Gastroesophageal sphincter (tissue), 4 donors: ENCODE results near the gene OPN4. TPM values are rescaled to one million over a fixed set of nuclear protein-coding genes. Genes with fewer than 3 reads are reported as not detected.

Experiments used
- ATAC-seq: fragments of 150-250 bp; one replicate; pipeline ENCODE4 v1.9.1; 2016; ENCODE audit warnings: mild to moderate bottlenecking, moderate library complexity
- H3K27ac ChIP-seq, 4 donors: fragments of 200-600 bp; sonication (generic) in 3 of 4; 1 replicate in 3 of 4; 2 replicates in 1 of 4; pipeline ENCODE4 v1.5.1; 2016 to 2019
- H3K27me3 ChIP-seq: fragments of 200-600 bp; sonication (generic); one replicate; pipeline ENCODE4 v1.5.1; 2019
- H3K36me3 ChIP-seq, 2 donors: fragments of 200-600 bp; sonication (generic); one replicate each; pipeline ENCODE4 v1.5.1; 2019; ENCODE audit warnings: control low read depth in 1 of 2
- H3K4me1 ChIP-seq, 3 donors: fragments of 200-600 bp; sonication (generic); 1 replicate in 2 of 3; 2 replicates in 1 of 3; pipeline ENCODE4 v1.5.1; 2016 to 2019; ENCODE audit warnings: control low read depth in 2 of 3
- H3K4me3 ChIP-seq, 2 donors: fragments of 200-600 bp; sonication (generic); one replicate each; pipeline ENCODE4 v1.5.1; 2019; ENCODE audit warnings: mild to moderate bottlenecking in 1 of 2, moderate library complexity in 1 of 2
- H3K9me3 ChIP-seq, 3 donors: fragments of 200-600 bp; sonication (generic); one replicate each; pipeline ENCODE4 v1.5.1; 2017 to 2019; ENCODE audit warnings: control low read depth in 2 of 3
- EP300 ChIP-seq: sonication (generic); formaldehyde crosslinking; IDR thresholded peaks from one replicate; pipeline ENCODE4 v1.6.1; 2017; ENCODE audit warnings: antibody characterized with exemption, mild to moderate bottlenecking
- POLR2A ChIP-seq, 2 donors: fragments of 450-650 bp; IDR thresholded peaks; one replicate each; pipeline ENCODE4 v1.6.1; 2017; ENCODE audit warnings: antibody characterized with exemption in 2 of 2, mild to moderate bottlenecking in 2 of 2, moderate library complexity in 1 of 2
- POLR2AphosphoS5 ChIP-seq: sonication (generic); formaldehyde crosslinking; IDR thresholded peaks from one replicate; pipeline ENCODE4 v1.6.1; 2017; ENCODE audit warnings: antibody characterized with exemption
- WGBS, 2 donors: methylation state at CpG; one replicate each; pipeline ENCODE4 v1.1.5; 2018; ENCODE audit warnings: low coverage in 1 of 2; 5-methylcytosine and 5-hydroxymethylcytosine counted together
- total RNA-seq, 4 donors: library from RNA; depleted of rRNA; stranded (reverse); fragments of >200 nt; gene quantifications; one replicate each; pipeline ENCODE4 v1.1.0, GENCODE V29; 2016
- TF ChIP-seq, protein P1 (sequence below), 4 experiments: fragments of 200-600 bp in 2 of 4; fragments of 450-650 bp in 2 of 4; sonication (generic) in 1 of 4; IDR thresholded peaks; one replicate each; pipeline ENCODE4 v1.5.1; 2017 to 2019; ENCODE audit warnings: antibody characterized with exemption in 4 of 4, mild to moderate bottlenecking in 2 of 4, moderate library complexity in 2 of 4

The OPN4 gene
- total RNA-seq, 4 donors from 2014 or later = not detected

DNA sequence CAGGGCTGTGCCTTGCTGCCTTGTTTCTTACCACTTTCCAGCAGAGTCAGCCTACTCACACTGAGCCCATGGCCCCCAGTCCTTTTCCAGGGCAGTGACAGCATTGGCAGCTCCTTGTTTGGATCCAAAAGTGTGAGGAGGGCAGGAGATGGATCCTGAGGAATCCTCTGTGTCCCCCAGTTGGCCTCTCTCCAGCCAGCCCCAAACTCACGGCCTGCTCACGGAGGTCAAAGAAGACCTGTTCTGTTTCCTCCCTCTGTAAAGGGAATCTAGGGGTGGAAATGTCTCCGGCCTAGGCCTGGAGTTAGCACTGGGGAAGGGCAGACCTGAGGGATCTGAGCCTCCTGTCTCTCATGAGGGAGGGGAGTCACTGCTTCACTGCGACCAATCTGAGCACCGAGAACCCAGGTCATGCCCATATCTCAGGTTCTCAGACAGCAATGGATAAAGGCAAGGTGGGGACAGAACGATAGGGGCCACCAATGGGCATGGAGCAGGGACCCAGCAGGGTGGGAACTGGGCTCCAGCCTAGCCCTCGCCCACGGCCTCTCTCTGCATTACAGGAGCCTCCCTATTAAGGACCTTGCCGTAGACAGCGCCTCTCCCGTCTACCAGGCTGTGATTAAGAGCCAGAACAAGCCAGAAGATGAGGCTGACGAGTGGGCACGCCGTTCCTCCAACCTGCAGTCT lies 37.1 kb downstream of the OPN4 start:
- Histone ChIP-seq H3K36me3 (peaks cover 0 to 16% of the 10 kb centered on the region in 2 donors), H3K4me1 (peaks cover 0 to 80% (median 24%) of the 10 kb centered on the region in 3 donors), H3K27me3 (no peaks in the 10 kb centered on the region), H3K27ac (peak overlapping the region in 3 of 4 donors; percentile 47 to 89 (median 65)), H3K4me3 (no peak overlapping the region), H3K9me3 (no peaks in the 10 kb centered on the region)
- no CpG with 5 or more reads among the region's 14 CpGs for WGBS, 2 donors
- ATAC-seq = no peak
- TF ChIP-seq POLR2AphosphoS5 = no peak
- TF ChIP-seq, protein P1, sequence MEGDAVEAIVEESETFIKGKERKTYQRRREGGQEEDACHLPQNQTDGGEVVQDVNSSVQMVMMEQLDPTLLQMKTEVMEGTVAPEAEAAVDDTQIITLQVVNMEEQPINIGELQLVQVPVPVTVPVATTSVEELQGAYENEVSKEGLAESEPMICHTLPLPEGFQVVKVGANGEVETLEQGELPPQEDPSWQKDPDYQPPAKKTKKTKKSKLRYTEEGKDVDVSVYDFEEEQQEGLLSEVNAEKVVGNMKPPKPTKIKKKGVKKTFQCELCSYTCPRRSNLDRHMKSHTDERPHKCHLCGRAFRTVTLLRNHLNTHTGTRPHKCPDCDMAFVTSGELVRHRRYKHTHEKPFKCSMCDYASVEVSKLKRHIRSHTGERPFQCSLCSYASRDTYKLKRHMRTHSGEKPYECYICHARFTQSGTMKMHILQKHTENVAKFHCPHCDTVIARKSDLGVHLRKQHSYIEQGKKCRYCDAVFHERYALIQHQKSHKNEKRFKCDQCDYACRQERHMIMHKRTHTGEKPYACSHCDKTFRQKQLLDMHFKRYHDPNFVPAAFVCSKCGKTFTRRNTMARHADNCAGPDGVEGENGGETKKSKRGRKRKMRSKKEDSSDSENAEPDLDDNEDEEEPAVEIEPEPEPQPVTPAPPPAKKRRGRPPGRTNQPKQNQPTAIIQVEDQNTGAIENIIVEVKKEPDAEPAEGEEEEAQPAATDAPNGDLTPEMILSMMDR (IDR thresholded peaks at IDR 0.05) = no peak
- TF ChIP-seq EP300 = no peak
- TF ChIP-seq POLR2A (IDR thresholded peaks at IDR 0.05) = no peak

DNA sequence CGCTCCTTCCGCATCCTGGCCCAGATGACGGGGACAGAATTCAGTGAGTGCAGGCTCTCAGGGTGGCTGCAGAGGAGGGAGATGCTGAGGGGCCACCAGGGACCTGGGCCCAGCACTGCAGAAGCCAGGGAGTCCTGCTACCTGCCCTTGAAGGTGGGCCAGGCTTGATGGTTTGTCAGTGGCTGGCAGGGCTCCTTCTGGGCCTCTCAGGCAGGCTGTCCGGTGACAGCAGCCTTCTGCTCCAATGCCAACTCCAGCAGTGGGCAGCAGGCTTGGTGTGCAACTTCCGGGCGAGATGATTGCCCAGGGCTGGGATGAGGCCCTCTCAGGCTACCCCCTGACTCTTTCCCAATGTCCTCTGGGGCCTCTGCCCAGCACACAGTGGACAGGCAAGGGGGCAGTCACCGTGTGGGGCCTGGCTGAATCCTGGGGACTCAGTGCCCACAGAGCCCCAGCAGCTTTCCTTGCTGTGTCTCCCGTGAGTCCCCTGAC lies 37.7 kb downstream of the OPN4 start:
- no peaks in the 10 kb centered on the region for H3K27me3 ChIP-seq
- no peak overlapping the region for H3K4me3 ChIP-seq
- H3K27ac ChIP-seq = peak overlapping the region in 3 of 4 donors; percentile 47 to 89 (median 65)
- H3K4me1 ChIP-seq = peaks cover 0 to 74% (median 23%) of the 10 kb centered on the region in 3 donors
- TF ChIP-seq, protein P1 (IDR thresholded peaks at IDR 0.05) = no peak
- TF ChIP-seq POLR2AphosphoS5 (no peak), EP300 (no peak), POLR2A (IDR thresholded peaks at IDR 0.05) (no peak)
- ATAC-seq = no peak
- H3K36me3 ChIP-seq = peaks cover 0 to 16% of the 10 kb centered on the region in 2 donors
- no CpG with 5 or more reads among the region's 8 CpGs for WGBS, 2 donors
- H3K9me3 ChIP-seq = no peaks in the 10 kb centered on the region

DNA sequence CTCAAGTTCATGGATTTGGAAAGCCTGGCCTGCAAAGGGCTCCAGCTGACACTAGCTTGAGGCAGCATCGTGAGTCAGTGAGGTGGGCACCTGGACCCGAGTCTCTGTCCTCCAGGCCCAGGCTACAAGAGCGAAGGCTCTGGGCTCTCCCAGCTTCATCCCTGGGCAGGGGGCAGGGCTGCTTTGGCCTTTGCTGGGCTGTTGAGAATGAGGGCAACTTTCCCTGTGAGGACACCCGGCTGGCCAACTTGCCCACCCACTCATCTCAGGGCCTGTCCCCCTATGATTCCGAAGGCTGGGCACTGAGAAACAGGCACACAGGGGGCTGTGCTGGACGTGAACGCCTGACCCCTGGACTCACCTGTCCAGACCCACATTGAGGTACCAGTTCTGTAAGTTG lies 38.3 kb downstream of the OPN4 start:
- 100% methylated on average over 2 of the region's 7 CpGs for WGBS, 2 donors
- TF ChIP-seq POLR2AphosphoS5 = no peak
- no peak for TF ChIP-seq POLR2A (IDR thresholded peaks at IDR 0.05)
- TF ChIP-seq, protein P1 (IDR thresholded peaks at IDR 0.05) = no peak
- no peak for TF ChIP-seq EP300
- Histone ChIP-seq H3K27ac (peak overlapping the region in 3 of 4 donors; percentile 47 to 89 (median 65)), H3K9me3 (no peaks in the 10 kb centered on the region), H3K36me3 (peaks cover 0 to 16% of the 10 kb centered on the region in 2 donors), H3K27me3 (no peaks in the 10 kb centered on the region), H3K4me3 (no peak overlapping the region), H3K4me1 (peaks cover 0 to 68% (median 20%) of the 10 kb centered on the region in 3 donors)
- no peak for ATAC-seq

DNA sequence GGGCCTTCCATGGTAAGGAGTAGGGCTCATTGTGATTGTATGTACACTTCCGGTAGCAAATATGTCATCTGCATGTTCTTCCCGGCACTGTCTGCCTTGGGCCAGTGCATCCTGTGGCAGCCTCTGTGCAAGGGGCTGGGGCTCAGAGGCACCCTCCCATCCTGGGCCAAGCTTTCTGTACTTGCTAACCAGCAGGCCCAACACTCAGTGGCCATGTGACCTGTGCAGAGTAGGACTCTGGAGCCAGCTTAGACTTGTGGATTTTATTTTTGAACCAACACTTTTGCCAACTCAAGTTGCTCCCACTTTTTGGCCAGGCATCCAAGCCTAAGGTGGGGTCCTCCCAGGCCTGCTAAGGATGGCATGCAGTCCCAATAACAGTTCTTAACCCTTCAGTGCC lies 38.9 kb downstream of the OPN4 start:
- H3K9me3 ChIP-seq = no peaks in the 10 kb centered on the region
- peaks cover 0 to 62% (median 18%) of the 10 kb centered on the region in 3 donors for H3K4me1 ChIP-seq
- H3K27me3 ChIP-seq = no peaks in the 10 kb centered on the region
- no peak overlapping the region for H3K4me3 ChIP-seq
- WGBS, 2 donors = no CpG with 5 or more reads among the region's 2 CpGs
- ATAC-seq = no peak
- peaks cover 0 to 22% of the 10 kb centered on the region in 2 donors for H3K36me3 ChIP-seq
- peak overlapping the region in 3 of 4 donors; percentile 7 to 89 (median 65) for H3K27ac ChIP-seq
- TF ChIP-seq EP300 (no peak), POLR2A (IDR thresholded peaks at IDR 0.05) (no peak), POLR2AphosphoS5 (no peak)
- TF ChIP-seq, protein P1 (IDR thresholded peaks at IDR 0.05) = no peak
